OCI-LY7 (cell line): Measurements from ENCODE around the gene POU6F2. TPM values are rescaled to one million over a fixed set of nuclear protein-coding genes. Genes with fewer than 3 reads are reported as not detected.

Experiments
- BruUV-seq: library from RNA; stranded (reverse); fragments of 400-500 nt; replicated peaks from 2 replicates; lab custom pipeline; 2021; lab: Mats Ljungman, UMichigan
- CTCF ChIA-PET: fragments of 300-600 bp; sonication (Branson Sonifier 250); formaldehyde crosslinking; loops from one replicate; lab custom pipeline; 2022; ENCODE audit warnings: antibody characterized with exemption; ENCODE audit not compliant: unreplicated experiment; lab: Charles Lee
- POLR2A ChIA-PET: fragments of 300-600 bp; sonication (Branson Sonifier 250); formaldehyde crosslinking; loops from one replicate; lab custom pipeline; 2022; ENCODE audit warnings: antibody characterized with exemption; lab: Charles Lee
- DNase-seq: peaks from one replicate; pipeline ENCODE4 v3.0.0-alpha.2; 2015; ENCODE audit warnings: low spot score
- H2AFZ ChIP-seq: fragments of 200-600 bp; sonication (generic), shearing (Covaris generic); 2 replicates; pipeline ENCODE4 v1.6.1; 2014; ENCODE audit warnings: mild to moderate bottlenecking, antibody characterized with exemption, low read length, moderate library complexity
- H3K27ac ChIP-seq: fragments of 200-600 bp; sonication (generic); 2 replicates; pipeline ENCODE4 v1.5.1; 2014; ENCODE audit warnings: mixed run types, low read depth, mild to moderate bottlenecking, moderate library complexity, low read length, inconsistent platforms; ENCODE audit not compliant: poor library complexity, severe bottlenecking
- H3K36me3 ChIP-seq: fragments of 200-600 bp; sonication (generic); 2 replicates; pipeline ENCODE4 v1.6.1; 2014; ENCODE audit warnings: mild to moderate bottlenecking, antibody characterized with exemption, low read length, moderate library complexity, mixed read lengths; ENCODE audit not compliant: insufficient read depth
- H3K4me1 ChIP-seq: fragments of 200-600 bp; sonication (generic); 2 replicates; pipeline ENCODE4 v1.5.1; 2014; ENCODE audit warnings: mild to moderate bottlenecking, low read length; ENCODE audit not compliant: insufficient read depth, poor library complexity, severe bottlenecking
- H3K4me2 ChIP-seq: fragments of 200-600 bp; sonication (generic); 2 replicates; pipeline ENCODE4 v1.6.1; 2014; ENCODE audit warnings: mild to moderate bottlenecking, low read length
- H3K4me3 ChIP-seq: fragments of 200-600 bp; sonication (generic); 2 replicates; pipeline ENCODE4 v1.5.1; 2014; ENCODE audit warnings: mild to moderate bottlenecking, low read depth, low read length; ENCODE audit not compliant: poor library complexity, severe bottlenecking
- H3K79me2 ChIP-seq: fragments of 200-600 bp; sonication (generic); 2 replicates; pipeline ENCODE4 v1.6.1; 2016; ENCODE audit warnings: low read depth, mild to moderate bottlenecking, low read length, moderate library complexity, mixed read lengths; ENCODE audit not compliant: insufficient read depth
- H3K9me2 ChIP-seq: fragments of 200-600 bp; sonication (generic); 2 replicates; pipeline ENCODE4 v1.6.1; 2016; ENCODE audit warnings: mild to moderate bottlenecking, low read length, mixed read lengths; ENCODE audit not compliant: insufficient read depth
- H3K9me3 ChIP-seq: fragments of 200-600 bp; sonication (generic); 2 replicates; pipeline ENCODE4 v1.6.1; 2014; ENCODE audit warnings: mild to moderate bottlenecking, mixed run types, low read length, mixed read lengths
- H4K20me1 ChIP-seq: fragments of 200-600 bp; sonication (generic); 2 replicates; pipeline ENCODE4 v1.6.1; 2014; ENCODE audit warnings: mild to moderate bottlenecking, antibody characterized with exemption, low read length, moderate library complexity, mixed read lengths; ENCODE audit not compliant: insufficient read depth
- CTCF ChIP-seq: fragments of 200-600 bp; sonication (generic); conservative IDR thresholded peaks from 2 replicates; pipeline ENCODE4 v1.5.1; 2014; ENCODE audit warnings: mild to moderate bottlenecking, antibody characterized with exemption, low read length, moderate library complexity, mixed read lengths
- EZH2phosphoT487 ChIP-seq: fragments of 200-600 bp; sonication (generic); IDR thresholded peaks from 2 replicates; pipeline ENCODE4 v1.6.1; 2018; ENCODE audit warnings: low read depth, borderline replicate concordance, mild to moderate bottlenecking, mixed run types, antibody characterized with exemption, low read length, moderate library complexity, mixed read lengths
- intact Hi-C: fragments of 100-400 bp; cut with micrococcal nuclease; formaldehyde crosslinking; loops from one replicate; pipeline ENCODE4 v1.10.0; 2022; ENCODE audit not compliant: unreplicated experiment
- total RNA-seq, 2 experiments: library from RNA; depleted of rRNA in 1 of 2; stranded (reverse); fragments of >200 nt in 1 of 2; shearing (Covaris generic) in 1 of 2; gene quantifications; 2 replicates each; pipeline ENCODE4 v1.2.3, GENCODE V29; 2014 to 2022

Gene POU6F2
- total RNA-seq, 2 experiments from 2014 or later = 0.40 TPM; not detected in 1

GRCh38 chr7:39130274-39130673, 152.6 kb downstream of the POU6F2 start:
- Histone ChIP-seq H3K9me2 (no peaks in the 10 kb centered on the region), H4K20me1 (no peaks in the 10 kb centered on the region), H2AFZ (no peak overlapping the region), H3K4me2 (no peak overlapping the region), H3K9me3 (no peaks in the 10 kb centered on the region), H3K36me3 (no peaks in the 10 kb centered on the region), H3K27ac (no peak overlapping the region), H3K4me3 (no peak overlapping the region), H3K4me1 (no peaks in the 10 kb centered on the region), H3K79me2 (no peaks in the 10 kb centered on the region)
- TF ChIP-seq CTCF = no peak
- no peak for TF ChIP-seq EZH2phosphoT487
- CTCF ChIA-PET = no interaction called here
- BruUV-seq = no TSS peak
- intact Hi-C loops = no loop called here
- POLR2A ChIA-PET = interaction anchor here (0.7 kb wide), 1 partner anchor 134 kb away, joined by 4 read pairs; no protein-coding TSS in a partner anchor
- DNase-seq = no peak

GRCh38 chr7:39130857-39131526, 153.3 kb downstream of the POU6F2 start:
- Histone ChIP-seq H3K79me2 (no peaks in the 10 kb centered on the region), H3K27ac (no peak overlapping the region), H2AFZ (no peak overlapping the region), H3K9me3 (no peaks in the 10 kb centered on the region), H3K4me1 (no peaks in the 10 kb centered on the region), H3K9me2 (no peaks in the 10 kb centered on the region), H3K4me2 (no peak overlapping the region), H3K4me3 (no peak overlapping the region), H3K36me3 (no peaks in the 10 kb centered on the region), H4K20me1 (no peaks in the 10 kb centered on the region)
- no peak for TF ChIP-seq CTCF
- no peak for TF ChIP-seq EZH2phosphoT487
- ChIA-PET POLR2A (interaction anchor here (1.5 kb wide), 1 partner anchor 22 kb away, joined by 6 read pairs; no protein-coding TSS in a partner anchor), CTCF (no interaction called here)
- BruUV-seq = no TSS peak
- intact Hi-C loops = no loop called here
- DNase-seq = no peak

GRCh38 chr7:39132306-39132705, 154.6 kb downstream of the POU6F2 start:
- no TSS peak for BruUV-seq
- no peaks in the 10 kb centered on the region for H3K79me2 ChIP-seq
- DNase-seq = no peak
- H2AFZ ChIP-seq = no peak overlapping the region
- no peak overlapping the region for H3K4me2 ChIP-seq
- ChIA-PET POLR2A (interaction anchor here (0.6 to 1.5 kb wide), 2 partner anchors 23 to 123 kb away, joined by 3 to 6 read pairs; no protein-coding TSS in a partner anchor), CTCF (no interaction called here)
- H3K4me3 ChIP-seq = no peak overlapping the region
- H3K9me2 ChIP-seq = no peaks in the 10 kb centered on the region
- H4K20me1 ChIP-seq = no peaks in the 10 kb centered on the region
- H3K4me1 ChIP-seq = no peaks in the 10 kb centered on the region
- H3K9me3 ChIP-seq = no peaks in the 10 kb centered on the region
- TF ChIP-seq EZH2phosphoT487 (no peak), CTCF (no peak)
- no peaks in the 10 kb centered on the region for H3K36me3 ChIP-seq
- no peak overlapping the region for H3K27ac ChIP-seq
- intact Hi-C loops = no loop called here
